T-cell (primary cell): ENCODE data around the gene MEN1. TPM values are rescaled to one million over a fixed set of nuclear protein-coding genes. Genes with fewer than 3 reads are reported as not detected.

Experiments
- ATAC-seq, 4 experiments: fragments of 200-7000 bp in 3 of 4; fragments of 150-1000 bp in 1 of 4; cut with Tn5 transposase; replicated peaks in 1 of 4; 1 replicate in 3 of 4; 2 replicates in 1 of 4; pipeline ENCODE4 v1.10.0; 2021; ENCODE audit warnings: moderate library complexity in 3 of 4, mild to moderate bottlenecking in 2 of 4, moderate number of reproducible peaks in 1 of 4
- CTCF ChIA-PET, 2 donors: fragments of 300-600 bp; sonication (Branson Sonifier 250); formaldehyde crosslinking; loops; one replicate each; lab custom pipeline; 2022; ENCODE audit warnings: antibody characterized with exemption in 2 of 2; lab: Charles Lee
- POLR2A ChIA-PET, 2 donors: fragments of 300-600 bp; sonication (Branson Sonifier 250); formaldehyde crosslinking; loops; one replicate each; lab custom pipeline; 2022; ENCODE audit warnings: antibody characterized with exemption in 2 of 2; lab: Charles Lee
- DNase-seq, 35 experiments: peaks; one replicate each; pipeline versions ENCODE4 v3.0.0 to v3.0.0-alpha.2; 2013 to 2023
- H3K27ac ChIP-seq: one replicate; pipeline ENCODE4 v1.5.1; 2013; ENCODE audit warnings: low read length
- H3K27me3 ChIP-seq, 2 experiments: replicated peaks in 1 of 2; 1 replicate in 1 of 2; 2 replicates in 1 of 2; pipeline versions ENCODE4 v1.6.1 to v1.7.0; 2013; ENCODE audit warnings: low read length in 1 of 2, mixed read lengths in 1 of 2; ENCODE audit not compliant: control insufficient read depth in 2 of 2, insufficient read depth in 2 of 2; ENCODE audit errors: extremely low read depth in 1 of 2
- H3K36me3 ChIP-seq, 2 donors: 1 replicate in 1 of 2; 2 replicates in 1 of 2; pipeline versions ENCODE4 v1.6.1 to v1.7.0; 2013; ENCODE audit warnings: low read length in 1 of 2; ENCODE audit not compliant: control insufficient read depth in 2 of 2, insufficient read depth in 1 of 2; ENCODE audit errors: extremely low read depth in 1 of 2
- H3K4me1 ChIP-seq, 2 experiments: 1 replicate in 1 of 2; 2 replicates in 1 of 2; pipeline versions ENCODE4 v1.6.1 to v1.7.0; 2013; ENCODE audit warnings: low read length in 2 of 2, mixed read lengths in 1 of 2; ENCODE audit not compliant: insufficient read depth in 2 of 2, control insufficient read depth in 1 of 2; ENCODE audit errors: extremely low read depth in 1 of 2
- H3K4me3 ChIP-seq, 2 donors: 1 replicate in 1 of 2; 2 replicates in 1 of 2; pipeline versions ENCODE4 v1.5.1 to v1.7.0; 2013; ENCODE audit warnings: mild to moderate bottlenecking in 2 of 2, low read length in 1 of 2, moderate library complexity in 1 of 2; ENCODE audit not compliant: control insufficient read depth in 1 of 2; ENCODE audit errors: extremely low read depth in 1 of 2
- H3K9me3 ChIP-seq: 2 replicates; pipeline ENCODE4 v1.7.0; 2013
- H3K27ac Mint-ChIP-seq, 2 donors: one replicate each; pipeline ENCODE4 v1.8.0; 2020 to 2021; ENCODE audit warnings: mild to moderate bottlenecking in 2 of 2, mixed read lengths in 2 of 2
- H3K27me3 Mint-ChIP-seq, 2 donors: one replicate each; pipeline ENCODE4 v1.8.0; 2021 to 2022; ENCODE audit warnings: mixed read lengths in 2 of 2
- H3K36me3 Mint-ChIP-seq: one replicate; pipeline ENCODE4 v1.8.0; 2021; ENCODE audit warnings: mixed read lengths
- H3K4me1 Mint-ChIP-seq, 3 donors: one replicate each; pipeline ENCODE4 v1.8.0; 2020 to 2022; ENCODE audit warnings: mixed read lengths in 3 of 3, mild to moderate bottlenecking in 1 of 3
- H3K4me3 Mint-ChIP-seq, 3 donors: one replicate each; pipeline ENCODE4 v1.8.0; 2020 to 2022; ENCODE audit warnings: mild to moderate bottlenecking in 3 of 3, mixed read lengths in 3 of 3, moderate library complexity in 3 of 3
- H3K9me3 Mint-ChIP-seq, 3 donors: one replicate each; pipeline ENCODE4 v1.8.0; 2020 to 2022; ENCODE audit warnings: mixed read lengths in 3 of 3
- whole genome bisulfite sequencing: methylation state at CpG from one replicate; pipeline ENCODE4 v1.1.5; 2013; ENCODE audit warnings: missing lambda C conversion rate; ENCODE audit not compliant: insufficient coverage; 5-methylcytosine and 5-hydroxymethylcytosine counted together
- total RNA-seq, 35 experiments: library from RNA in 6 of 35; stranded (reverse) in 6 of 35; fragments of 120-200 nt in 1 of 35; gene quantifications; one replicate each; pipeline versions ENCODE4 v1.2.1 to v1.2.4 and lab custom pipeline; 2013 to 2026

Gene MEN1
- total RNA-seq, 5 donors from 2014 or later (not counting 1 experiment from before 2014, with no cell fraction given), result 31.7 to 62.0 (median 49.6) TPM

DNA sequence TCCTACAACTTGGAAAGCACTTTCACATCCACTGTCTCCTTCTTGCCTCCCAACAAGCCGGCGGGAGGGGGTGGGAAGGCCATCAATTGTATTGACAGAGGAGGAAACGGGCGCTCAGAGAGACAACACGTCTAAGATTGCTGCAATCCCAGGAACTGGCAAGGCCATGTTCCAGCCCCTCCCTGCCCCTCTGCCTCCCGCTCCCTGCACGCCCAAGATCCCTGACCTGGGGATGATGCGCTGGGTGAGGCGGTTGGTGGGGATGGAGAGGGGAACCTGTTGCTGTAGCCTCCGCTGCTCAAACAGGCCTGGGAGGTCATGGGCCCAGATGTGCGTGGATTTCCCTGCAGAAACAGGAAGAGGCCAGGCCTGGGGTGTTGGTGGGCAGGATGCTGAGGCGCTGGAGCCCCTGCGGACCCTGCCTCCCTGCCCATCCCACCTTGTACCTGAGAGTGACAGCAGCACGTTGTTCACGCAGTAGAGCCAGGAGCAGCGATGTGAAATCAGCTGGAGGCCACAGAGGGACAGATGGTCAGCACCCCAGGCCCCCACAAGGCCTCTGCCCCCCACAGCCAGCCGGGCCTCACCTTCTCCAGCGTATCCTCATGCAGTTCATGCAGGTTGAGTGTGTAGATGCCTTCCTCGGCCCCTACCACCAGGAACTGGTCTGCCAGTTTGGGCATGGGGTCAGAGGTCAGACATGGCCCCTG, 14.1 kb downstream of the MEN1 start:
- Histone ChIP-seq H3K27me3 (no peaks in the 10 kb centered on the region), H3K4me1 (peaks cover 4 to 38% of the 10 kb centered on the region in 2 experiments), H3K4me3 (no peak overlapping the region), H3K27ac (no peak overlapping the region), H3K9me3 (no peaks in the 10 kb centered on the region), H3K36me3 (peaks cover 32 to 55% of the 10 kb centered on the region in 2 donors)
- Mint-ChIP-seq H3K4me1 (peaks cover 31 to 38% (median 34%) of the 10 kb centered on the region in 3 donors), H3K36me3 (peaks cover 15% of the 10 kb centered on the region), H3K9me3 (no peaks in the 10 kb centered on the region), H3K27ac (peak overlapping the region in 1 of 2 donors; percentile 44), H3K27me3 (no peaks in the 10 kb centered on the region), H3K4me3 (no peak overlapping the region)
- POLR2A ChIA-PET, result no interaction called here
- DNase-seq (no peak), ATAC-seq (no peak)
- 76% methylated on average over 8 of the region's 19 CpGs for whole genome bisulfite sequencing
- CTCF ChIA-PET, result no interaction called here

DNA sequence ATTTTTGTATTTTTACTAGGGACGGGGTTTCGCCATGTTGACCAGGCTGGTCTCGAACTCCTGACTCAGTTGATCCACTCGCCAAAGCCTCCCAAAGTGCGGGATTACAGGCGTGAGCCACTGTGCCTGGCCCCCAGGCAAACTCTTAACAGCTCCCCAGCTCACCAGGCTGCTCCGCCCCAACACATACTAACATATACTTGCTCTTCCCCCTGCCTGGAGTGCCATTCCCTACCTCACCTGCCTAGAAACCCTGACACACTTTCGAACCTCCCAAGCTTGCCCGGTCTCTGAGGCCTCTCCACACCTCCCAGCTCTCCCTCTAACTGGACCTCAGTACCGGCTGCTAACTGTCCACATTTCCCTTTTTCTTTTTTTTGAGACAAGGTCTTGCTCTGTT, 15.8 kb downstream of the MEN1 start:
- H3K9me3 ChIP-seq, result no peaks in the 10 kb centered on the region
- Mint-ChIP-seq H3K27ac (peak overlapping the region; percentile 53 to 62), H3K36me3 (peaks cover 19% of the 10 kb centered on the region), H3K27me3 (no peaks in the 10 kb centered on the region), H3K9me3 (no peaks in the 10 kb centered on the region), H3K4me1 (peaks cover 28 to 31% (median 28%) of the 10 kb centered on the region in 3 donors), H3K4me3 (peak overlapping the region in 1 of 3 donors; percentile 28)
- no peak overlapping the region for H3K27ac ChIP-seq
- H3K27me3 ChIP-seq, result no peaks in the 10 kb centered on the region
- H3K4me1 ChIP-seq, result peaks cover 4 to 26% of the 10 kb centered on the region in 2 experiments
- H3K36me3 ChIP-seq, result peaks cover 38 to 53% of the 10 kb centered on the region in 2 donors
- ATAC-seq (no peak), DNase-seq (no peak)
- CTCF ChIA-PET, result no interaction called here
- WGBS, result 98% methylated on average over 10 of the region's 10 CpGs
- H3K4me3 ChIP-seq, result no peak overlapping the region
- POLR2A ChIA-PET, result interaction anchor here in 1 of 2 donors (0.6 kb wide), 1 partner anchor 15 kb away, joined by 8 read pairs; no protein-coding TSS in a partner anchor

DNA sequence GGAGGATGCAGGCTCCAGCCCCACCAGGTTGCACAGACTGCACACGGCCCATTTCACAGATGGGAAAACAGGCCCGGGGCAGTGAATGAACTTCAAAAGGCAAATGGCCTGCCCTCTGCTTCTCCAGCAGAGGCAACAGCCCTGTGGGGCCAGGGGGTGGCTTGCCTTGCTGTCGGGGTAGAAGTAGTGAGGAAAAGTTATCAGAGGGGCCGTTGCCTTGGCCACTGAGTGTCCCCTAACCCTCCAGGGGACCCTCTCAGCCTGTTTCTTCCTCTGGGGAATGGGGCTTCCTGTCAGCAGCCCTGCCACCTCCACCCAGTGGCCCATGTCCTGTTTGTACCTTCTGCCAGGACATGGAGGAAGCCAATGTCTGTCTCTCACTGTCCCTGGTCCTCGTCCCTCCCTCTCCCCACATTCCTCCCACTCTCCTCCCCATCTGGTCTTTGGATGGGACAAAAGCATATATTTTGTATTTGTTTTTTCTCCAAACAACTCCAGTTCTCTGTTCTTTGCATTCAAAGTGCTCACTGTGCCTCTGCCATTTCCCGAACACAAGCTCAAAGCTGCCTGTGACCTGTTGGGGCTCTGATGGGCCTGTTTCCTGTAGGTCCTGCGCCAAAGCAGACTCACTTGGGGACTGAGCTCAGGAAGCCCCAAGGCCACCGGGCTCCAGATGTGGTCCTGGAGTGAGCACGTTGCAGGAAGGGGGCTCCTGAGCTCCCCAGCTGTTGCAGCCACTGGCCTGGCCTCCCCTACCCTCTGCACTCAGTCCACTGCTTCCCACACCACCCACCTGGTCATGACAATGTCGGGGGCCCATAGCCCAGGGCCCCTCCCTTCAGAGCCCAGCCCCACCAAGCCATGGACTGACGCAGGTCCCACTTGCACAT, 16.8 kb downstream of the MEN1 start:
- Mint-ChIP-seq H3K36me3 (peaks cover 16% of the 10 kb centered on the region), H3K4me3 (peak overlapping the region in 1 of 3 donors; percentile 28), H3K9me3 (no peaks in the 10 kb centered on the region), H3K27ac (peak overlapping the region; percentile 70 to 79), H3K4me1 (peaks cover 23 to 26% (median 25%) of the 10 kb centered on the region in 3 donors), H3K27me3 (no peaks in the 10 kb centered on the region)
- Histone ChIP-seq H3K9me3 (no peaks in the 10 kb centered on the region), H3K4me1 (peaks cover 4 to 24% of the 10 kb centered on the region in 2 experiments), H3K27me3 (no peaks in the 10 kb centered on the region), H3K4me3 (no peak overlapping the region), H3K27ac (no peak overlapping the region), H3K36me3 (peaks cover 40 to 55% of the 10 kb centered on the region in 2 donors)
- ChIA-PET POLR2A (interaction anchor here (0.5 to 0.6 kb wide), 2 partner anchors 23 to 308 kb away, joined by 7 to 8 read pairs; no protein-coding TSS in a partner anchor), CTCF (interaction anchor here (0.6 to 0.7 kb wide), 2 partner anchors 16 to 61 kb away, joined by 3 to 6 read pairs; no protein-coding TSS in a partner anchor)
- DNase-seq (no peak), ATAC-seq (peak in 3 of 4 experiments; percentile 18 to 58 (median 52))
- 62% methylated on average over 10 of the region's 11 CpGs for WGBS

DNA sequence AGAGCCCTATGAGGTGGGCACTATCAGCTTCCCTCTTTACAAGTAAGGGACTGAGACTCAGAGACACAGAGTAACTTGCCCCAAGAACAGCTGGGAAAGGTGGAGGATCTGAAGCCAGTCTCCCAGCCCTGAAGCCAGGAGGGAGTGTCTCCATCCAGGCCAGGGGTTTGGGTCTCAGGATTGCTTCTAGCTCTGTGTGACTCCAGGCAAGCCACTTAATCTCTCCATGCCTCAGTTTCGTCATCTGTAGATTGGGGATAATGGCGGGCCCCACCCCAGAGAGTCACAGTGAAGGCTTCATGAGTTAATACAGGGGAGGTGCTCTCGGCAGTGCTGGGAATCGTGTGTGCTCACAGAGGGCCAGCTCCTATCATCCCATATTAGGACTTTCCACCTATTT, 17.9 kb downstream of the MEN1 start:
- Mint-ChIP-seq H3K4me1 (peaks cover 25 to 30% (median 27%) of the 10 kb centered on the region in 3 donors), H3K4me3 (no peak overlapping the region), H3K9me3 (no peaks in the 10 kb centered on the region), H3K36me3 (peaks cover 16% of the 10 kb centered on the region), H3K27me3 (no peaks in the 10 kb centered on the region), H3K27ac (peak overlapping the region in 1 of 2 donors; percentile 57)
- Histone ChIP-seq H3K4me3 (no peak overlapping the region), H3K27me3 (no peaks in the 10 kb centered on the region), H3K27ac (no peak overlapping the region), H3K9me3 (no peaks in the 10 kb centered on the region), H3K36me3 (peaks cover 40 to 63% of the 10 kb centered on the region in 2 donors), H3K4me1 (peaks cover 4 to 30% of the 10 kb centered on the region in 2 experiments)
- CTCF ChIA-PET, result interaction anchor here in 1 of 2 donors (0.7 kb wide), 1 partner anchor 17 kb away, joined by 3 read pairs; no protein-coding TSS in a partner anchor
- no peak for DNase-seq
- no CpG with 5 or more reads among the region's 4 CpGs for WGBS
- POLR2A ChIA-PET, result no interaction called here
- no peak for ATAC-seq

GRCh38 chr11:64791781-64792291, 18.5 kb downstream of the MEN1 start:
- Histone ChIP-seq H3K4me3 (no peak overlapping the region), H3K4me1 (peaks cover 4 to 29% of the 10 kb centered on the region in 2 experiments), H3K9me3 (no peaks in the 10 kb centered on the region), H3K27me3 (no peaks in the 10 kb centered on the region), H3K27ac (no peak overlapping the region), H3K36me3 (peaks cover 36 to 58% of the 10 kb centered on the region in 2 donors)
- DNase-seq (no peak), ATAC-seq (no peak)
- Mint-ChIP-seq H3K4me3 (no peak overlapping the region), H3K27me3 (no peaks in the 10 kb centered on the region), H3K36me3 (peaks cover 16% of the 10 kb centered on the region), H3K4me1 (peaks cover 25 to 33% (median 28%) of the 10 kb centered on the region in 3 donors), H3K9me3 (no peaks in the 10 kb centered on the region), H3K27ac (no peak overlapping the region)
- POLR2A ChIA-PET, result interaction anchor here in 1 of 2 donors (0.6 kb wide), 1 partner anchor 53 kb away, joined by 5 read pairs; no protein-coding TSS in a partner anchor
- no CpG with 5 or more reads among the region's 14 CpGs for WGBS
- CTCF ChIA-PET, result interaction anchor here in 1 of 2 donors (0.5 kb wide), 1 partner anchor 59 kb away, joined by 5 read pairs; no protein-coding TSS in a partner anchor
